Lower leg skin (tissue), 4 donors: ENCODE results near the gene TATDN2. TPM values are rescaled to one million over a fixed set of nuclear protein-coding genes. Genes with fewer than 3 reads are reported as not detected.

ENCODE experiments used
- DNase-seq, 2 donors: peaks; one replicate each; pipeline ENCODE4 v3.0.0-alpha.2; 2019; ENCODE audit warnings: low spot score in 2 of 2
- H3K4me3 ChIP-seq: fragments of 200-600 bp; sonication (generic); 2 replicates; pipeline ENCODE4 v1.5.1; 2017; ENCODE audit warnings: mild to moderate bottlenecking, low read depth; ENCODE audit not compliant: poor library complexity, severe bottlenecking
- CTCF ChIP-seq, 3 donors: fragments of 450-650 bp; IDR thresholded peaks; one replicate each; pipeline ENCODE4 v1.5.1; 2016; ENCODE audit warnings: antibody characterized with exemption in 3 of 3, mild to moderate bottlenecking in 3 of 3, moderate library complexity in 2 of 3
- POLR2A ChIP-seq, 2 donors: fragments of 450-650 bp; IDR thresholded peaks; one replicate each; pipeline ENCODE4 v1.6.1; 2016 to 2017; ENCODE audit warnings: antibody characterized with exemption in 2 of 2, mild to moderate bottlenecking in 1 of 2, moderate library complexity in 1 of 2
- WGBS, 2 donors: methylation state at CpG; one replicate each; pipeline ENCODE4 v1.1.5; 2018; 5-methylcytosine and 5-hydroxymethylcytosine counted together
- intact Hi-C: fragments of 100-400 bp; cut with DNase I; formaldehyde crosslinking; loops from one replicate; pipeline ENCODE4 v1.15.0; 2023; ENCODE audit warnings: low total_unique reads
- total RNA-seq, 4 donors: library from RNA; depleted of rRNA; stranded (reverse); fragments of >200 nt; gene quantifications; one replicate each; pipeline ENCODE4 v1.1.0, GENCODE V29; 2016

The TATDN2 gene
- total RNA-seq, 4 donors from 2014 or later: 18.6 to 25.1 (median 22.4) TPM

- TF ChIP-seq CTCF (IDR thresholded peaks at IDR 0.05) (no peak), POLR2A (IDR thresholded peaks at IDR 0.05) (no peak)
- no peak overlapping the region for H3K4me3 ChIP-seq
- intact Hi-C loops: no loop called here
- 88% methylated on average over 2 of the region's 2 CpGs for WGBS, 2 donors
- DNase-seq: no peak
Measured at GRCh38 chr3:10299175-10299574, 50.9 kb downstream of the TATDN2 start.

GRCh38 chr3:10299679-10300078, 51.4 kb downstream of the TATDN2 start:
- intact Hi-C loops: no loop called here
- TF ChIP-seq CTCF (IDR thresholded peaks at IDR 0.05) (no peak), POLR2A (IDR thresholded peaks at IDR 0.05) (no peak)
- WGBS, 2 donors: 57 to 64% methylated on average over 6 of the region's 6 CpGs
- no peak overlapping the region for H3K4me3 ChIP-seq
- no peak for DNase-seq

- H3K4me3 ChIP-seq: no peak overlapping the region
- TF ChIP-seq POLR2A (IDR thresholded peaks at IDR 0.05) (no peak), CTCF (IDR thresholded peaks at IDR 0.05) (no peak)
- intact Hi-C loops: no loop called here
- WGBS, 2 donors: 87 to 91% methylated on average over 9 of the region's 9 CpGs
- DNase-seq: no peak
Measured at GRCh38 chr3:10300087-10300486, 51.8 kb downstream of the TATDN2 start.

- TF ChIP-seq CTCF (IDR thresholded peaks at IDR 0.05): no peak
- no peak for TF ChIP-seq POLR2A (IDR thresholded peaks at IDR 0.05)
- intact Hi-C loops: no loop called here
- 87 to 95% methylated on average over 9 of the region's 9 CpGs for WGBS, 2 donors
- H3K4me3 ChIP-seq: no peak overlapping the region
- no peak for DNase-seq
Measured at GRCh38 chr3:10303105-10303504, 54.8 kb downstream of the TATDN2 start.

GRCh38 chr3:10303785-10304184, 55.5 kb downstream of the TATDN2 start:
- no peak for DNase-seq
- no peak overlapping the region for H3K4me3 ChIP-seq
- TF ChIP-seq POLR2A (IDR thresholded peaks at IDR 0.05) (no peak), CTCF (IDR thresholded peaks at IDR 0.05) (no peak)
- 75 to 77% methylated on average over 8 of the region's 8 CpGs for WGBS, 2 donors
- intact Hi-C loops: no loop called here

- intact Hi-C loops: no loop called here
- 86 to 88% methylated on average over 8 of the region's 8 CpGs for WGBS, 2 donors
- TF ChIP-seq POLR2A (IDR thresholded peaks at IDR 0.05) (no peak), CTCF (IDR thresholded peaks at IDR 0.05) (no peak)
- H3K4me3 ChIP-seq: no peak overlapping the region
- no peak for DNase-seq
Measured at GRCh38 chr3:10304905-10305304, 56.6 kb downstream of the TATDN2 start.
